ENCODE measurements around the gene CDC42BPB.
"Not testable (repeated sequence)": the region's sequence is repeated elsewhere in the genome, so short reads cannot be mapped to it uniquely, and the experiment has no call there.

The CDC42BPB gene

GRCh38 chr14:102940729-102941362 lies 116.5 kb downstream of the CDC42BPB start:
- no peak for DNase-seq

GRCh38 chr14:102939820-102940561 lies 117.4 kb downstream of the CDC42BPB start:
- no peak for DNase-seq

- DNase-seq = no peak
These were observed 118.0 kb downstream of the CDC42BPB start for GRCh38 chr14:102939329-102939728.

GRCh38 chr14:102938191-102938590 lies 119.2 kb downstream of the CDC42BPB start:
- DNase-seq = no peak

GRCh38 chr14:102937331-102938175 lies 119.8 kb downstream of the CDC42BPB start:
- DNase-seq = no peak

- DNase-seq = no peak
These were observed 121.6 kb downstream of the CDC42BPB start for GRCh38 chr14:102935756-102936155.

GRCh38 chr14:102933618-102934231 lies 123.6 kb downstream of the CDC42BPB start:
- no peak for DNase-seq

GRCh38 chr14:102932484-102933248 lies 124.7 kb downstream of the CDC42BPB start:
- DNase-seq = no peak

- no peak for DNase-seq
These were observed 125.6 kb downstream of the CDC42BPB start for GRCh38 chr14:102931580-102932285.

- DNase-seq = no peak
These were observed 126.4 kb downstream of the CDC42BPB start for GRCh38 chr14:102930753-102931579.

- DNase-seq = no peak
These were observed 127.1 kb downstream of the CDC42BPB start for GRCh38 chr14:102930138-102930752.

- DNase-seq = no peak
These were observed 127.9 kb downstream of the CDC42BPB start for GRCh38 chr14:102929241-102930137.

GRCh38 chr14:102928412-102929240 lies 128.7 kb downstream of the CDC42BPB start:
- no peak for DNase-seq

- DNase-seq = no peak
These were observed 129.4 kb downstream of the CDC42BPB start for GRCh38 chr14:102927878-102928411.

GRCh38 chr14:102927346-102927877 lies 129.9 kb downstream of the CDC42BPB start:
- DNase-seq = no peak

- not testable (repeated sequence) for DNase-seq
These were observed 130.5 kb downstream of the CDC42BPB start for GRCh38 chr14:102926840-102927239.

GRCh38 chr14:102926104-102926503 lies 131.2 kb downstream of the CDC42BPB start:
- no peak for DNase-seq

- no peak for DNase-seq
These were observed 131.7 kb downstream of the CDC42BPB start for GRCh38 chr14:102925646-102926045.
